ENCODE data around the gene ST3GAL5. TPM values are rescaled to one million over a fixed set of nuclear protein-coding genes. Genes with fewer than 3 reads are reported as not detected.
"Not testable (repeated sequence)": the region's sequence is repeated elsewhere in the genome, so short reads cannot be mapped to it uniquely, and the experiment has no call there.

ST3GAL5 gene
- total RNA-seq, 2 experiments from 2014 or later, result 36.3 to 36.8 TPM

GRCh38 chr2:85886590-85886989 lies 2.2 kb downstream of the ST3GAL5 start:
- ChIA-PET CTCF (interaction anchor here (0.6 to 5.7 kb wide), 10 partner anchors 8 to 192 kb away, joined by 3 to 45 read pairs (median 6); no protein-coding TSS in a partner anchor), POLR2A (no interaction called here)
- peaks cover 50% of the 10 kb centered on the region for H3K4me1 Mint-ChIP-seq

GRCh38 chr2:85886141-85886540 lies 2.6 kb downstream of the ST3GAL5 start:
- no peaks in the 10 kb centered on the region for H3K27me3 Mint-ChIP-seq
- peaks cover 34% of the 10 kb centered on the region for H3K36me3 Mint-ChIP-seq (ENCODE audit: low read depth)
- ChIA-PET POLR2A (no interaction called here), CTCF (interaction anchor here (0.6 to 5.7 kb wide), 9 partner anchors 13 to 193 kb away, joined by 3 to 45 read pairs (median 3); no protein-coding TSS in a partner anchor)
- peak overlapping the region; percentile 47 for H3K27ac Mint-ChIP-seq
- peaks cover 53% of the 10 kb centered on the region for H3K4me1 Mint-ChIP-seq
- H3K4me3 Mint-ChIP-seq, result no peak overlapping the region
- H3K9me3 Mint-ChIP-seq, result peaks cover 15% of the 10 kb centered on the region
- DNase-seq, result no peak

More at GRCh38 chr2:85886590-85886989, 2.2 kb downstream of the ST3GAL5 start:
- Mint-ChIP-seq H3K36me3 (ENCODE audit: low read depth) (peaks cover 30% of the 10 kb centered on the region), H3K4me3 (peak overlapping the region; percentile 83), H3K27me3 (no peaks in the 10 kb centered on the region), H3K9me3 (peaks cover 10% of the 10 kb centered on the region), H3K27ac (peak overlapping the region; percentile 47)
- peak; percentile 26 for DNase-seq

- CTCF ChIA-PET, result interaction anchor here (1.0 to 1.4 kb wide), 2 partner anchors 15 to 54 kb away, joined by 3 to 4 read pairs; no protein-coding TSS in a partner anchor
- H3K27me3 Mint-ChIP-seq, DNase-seq, H3K27ac Mint-ChIP-seq, POLR2A ChIA-PET, H3K4me3 Mint-ChIP-seq: not testable (repeated sequence)
- peaks cover 56% of the 10 kb centered on the region for H3K4me1 Mint-ChIP-seq
- H3K9me3 Mint-ChIP-seq, result peaks cover 19% of the 10 kb centered on the region
- H3K36me3 Mint-ChIP-seq (ENCODE audit: low read depth), result peaks cover 57% of the 10 kb centered on the region
These were observed 7.0 kb downstream of the ST3GAL5 start for GRCh38 chr2:85881781-85882180.

GRCh38 chr2:85880716-85881328 lies 8.0 kb downstream of the ST3GAL5 start:
- POLR2A ChIA-PET, result not testable (repeated sequence)
- Mint-ChIP-seq H3K36me3 (ENCODE audit: low read depth) (peaks cover 49% of the 10 kb centered on the region), H3K4me1 (peaks cover 49% of the 10 kb centered on the region)

GRCh38 chr2:85878719-85879370 lies 9.9 kb downstream of the ST3GAL5 start:
- no peak for DNase-seq
- Mint-ChIP-seq H3K27me3 (no peaks in the 10 kb centered on the region), H3K36me3 (ENCODE audit: low read depth) (peaks cover 48% of the 10 kb centered on the region), H3K4me3 (no peak overlapping the region), H3K9me3 (peaks cover 19% of the 10 kb centered on the region), H3K4me1 (peaks cover 44% of the 10 kb centered on the region), H3K27ac (peak overlapping the region; percentile 58)
- POLR2A ChIA-PET, result no interaction called here
- CTCF ChIA-PET, result interaction anchor here (1.2 to 2.8 kb wide), 3 partner anchors 9 to 201 kb away, joined by 3 to 15 read pairs (median 4); partner anchors contain the start of gene ST3GAL5

More at GRCh38 chr2:85880716-85881328, 8.0 kb downstream of the ST3GAL5 start:
- not testable (repeated sequence) for H3K4me3 Mint-ChIP-seq, DNase-seq, H3K27me3 Mint-ChIP-seq, H3K27ac Mint-ChIP-seq
- peaks cover 19% of the 10 kb centered on the region for H3K9me3 Mint-ChIP-seq
- CTCF ChIA-PET, result interaction anchor here (0.7 kb wide), 1 partner anchor 155 kb away, joined by 3 read pairs; no protein-coding TSS in a partner anchor

- H3K4me3 Mint-ChIP-seq, result no peak overlapping the region
- peak overlapping the region; percentile 6 for H3K27ac Mint-ChIP-seq
- ChIA-PET POLR2A (no interaction called here), CTCF (interaction anchor here (0.6 kb wide), 1 partner anchor 216 kb away, joined by 3 read pairs; no protein-coding TSS in a partner anchor)
- no peak for DNase-seq
- no peaks in the 10 kb centered on the region for H3K27me3 Mint-ChIP-seq
- peaks cover 20% of the 10 kb centered on the region for H3K36me3 Mint-ChIP-seq (ENCODE audit: low read depth)
- H3K4me1 Mint-ChIP-seq, result peaks cover 36% of the 10 kb centered on the region
- H3K9me3 Mint-ChIP-seq, result no peaks in the 10 kb centered on the region
These were observed 13.3 kb downstream of the ST3GAL5 start for GRCh38 chr2:85875350-85876050.

GRCh38 chr2:85873679-85874078 lies 15.1 kb downstream of the ST3GAL5 start:
- Mint-ChIP-seq H3K36me3 (ENCODE audit: low read depth) (peaks cover 15% of the 10 kb centered on the region), H3K4me1 (peaks cover 21% of the 10 kb centered on the region), H3K9me3 (no peaks in the 10 kb centered on the region), H3K27ac (no peak overlapping the region), H3K4me3 (no peak overlapping the region), H3K27me3 (no peaks in the 10 kb centered on the region)
- DNase-seq, result peak; percentile 15
- ChIA-PET POLR2A (no interaction called here), CTCF (interaction anchor here (0.8 to 1.9 kb wide), 4 partner anchors 12 to 163 kb away, joined by 3 to 12 read pairs (median 3); partner anchors contain the start of gene ST3GAL5)

GRCh38 chr2:85872536-85873161 lies 16.1 kb downstream of the ST3GAL5 start:
- Mint-ChIP-seq H3K27ac (no peak overlapping the region), H3K4me1 (peaks cover 16% of the 10 kb centered on the region), H3K36me3 (ENCODE audit: low read depth) (peaks cover 16% of the 10 kb centered on the region), H3K27me3 (no peaks in the 10 kb centered on the region), H3K4me3 (no peak overlapping the region), H3K9me3 (no peaks in the 10 kb centered on the region)
- ChIA-PET CTCF (interaction anchor here (0.9 to 1.9 kb wide), 3 partner anchors 11 to 15 kb away, joined by 3 to 12 read pairs (median 3); partner anchors contain the start of gene ST3GAL5), POLR2A (no interaction called here)
- no peak for DNase-seq

- H3K36me3 Mint-ChIP-seq (ENCODE audit: low read depth), result peaks cover 18% of the 10 kb centered on the region
- H3K27me3 Mint-ChIP-seq, result no peaks in the 10 kb centered on the region
- POLR2A ChIA-PET, result no interaction called here
- no peak overlapping the region for H3K27ac Mint-ChIP-seq
- H3K4me3 Mint-ChIP-seq, result no peak overlapping the region
- CTCF ChIA-PET, result interaction anchor here (0.6 to 2.0 kb wide), 3 partner anchors 12 to 18 kb away, joined by 3 to 4 read pairs (median 3); no protein-coding TSS in a partner anchor
- DNase-seq, result no peak
- H3K9me3 Mint-ChIP-seq, result no peaks in the 10 kb centered on the region
- H3K4me1 Mint-ChIP-seq, result peaks cover 22% of the 10 kb centered on the region
These were observed 17.2 kb downstream of the ST3GAL5 start for GRCh38 chr2:85871494-85872164.

- H3K4me3 Mint-ChIP-seq, result no peak overlapping the region
- CTCF ChIA-PET, result interaction anchor here (1.0 kb wide), 1 partner anchor 222 kb away, joined by 3 read pairs; no protein-coding TSS in a partner anchor
- no peak for DNase-seq
- no peak overlapping the region for H3K27ac Mint-ChIP-seq
- POLR2A ChIA-PET, result no interaction called here
- peaks cover 18% of the 10 kb centered on the region for H3K36me3 Mint-ChIP-seq (ENCODE audit: low read depth)
- H3K27me3 Mint-ChIP-seq, result no peaks in the 10 kb centered on the region
- peaks cover 32% of the 10 kb centered on the region for H3K4me1 Mint-ChIP-seq
- H3K9me3 Mint-ChIP-seq, result no peaks in the 10 kb centered on the region
These were observed 20.0 kb downstream of the ST3GAL5 start for GRCh38 chr2:85868822-85869221.

GRCh38 chr2:85867556-85868292 lies 21.1 kb downstream of the ST3GAL5 start:
- Mint-ChIP-seq H3K9me3 (no peaks in the 10 kb centered on the region), H3K36me3 (ENCODE audit: low read depth) (peaks cover 26% of the 10 kb centered on the region), H3K27me3 (no peaks in the 10 kb centered on the region), H3K27ac (peak overlapping the region; percentile 42), H3K4me3 (no peak overlapping the region), H3K4me1 (peaks cover 37% of the 10 kb centered on the region)
- POLR2A ChIA-PET, result no interaction called here
- no peak for DNase-seq
- CTCF ChIA-PET, result interaction anchor here (0.6 to 1.7 kb wide), 9 partner anchors 8 to 455 kb away, joined by 3 to 7 read pairs (median 3); no protein-coding TSS in a partner anchor

Measured in activated CD4-positive, alpha-beta T cell treated with anti-CD3 and anti-CD28 coated beads, Interleukin-2, amount 10 ng/mL, durations not matched to agents 7 days and 5 days (primary cell).